NCI-H187 (cell line): ENCODE data around the gene INAVA.

Experiments used
- DNase-seq, 2 experiments: peaks; one replicate each; lab custom pipeline; 2025; lab: John Stamatoyannopoulos, UW

Gene INAVA, protein sequence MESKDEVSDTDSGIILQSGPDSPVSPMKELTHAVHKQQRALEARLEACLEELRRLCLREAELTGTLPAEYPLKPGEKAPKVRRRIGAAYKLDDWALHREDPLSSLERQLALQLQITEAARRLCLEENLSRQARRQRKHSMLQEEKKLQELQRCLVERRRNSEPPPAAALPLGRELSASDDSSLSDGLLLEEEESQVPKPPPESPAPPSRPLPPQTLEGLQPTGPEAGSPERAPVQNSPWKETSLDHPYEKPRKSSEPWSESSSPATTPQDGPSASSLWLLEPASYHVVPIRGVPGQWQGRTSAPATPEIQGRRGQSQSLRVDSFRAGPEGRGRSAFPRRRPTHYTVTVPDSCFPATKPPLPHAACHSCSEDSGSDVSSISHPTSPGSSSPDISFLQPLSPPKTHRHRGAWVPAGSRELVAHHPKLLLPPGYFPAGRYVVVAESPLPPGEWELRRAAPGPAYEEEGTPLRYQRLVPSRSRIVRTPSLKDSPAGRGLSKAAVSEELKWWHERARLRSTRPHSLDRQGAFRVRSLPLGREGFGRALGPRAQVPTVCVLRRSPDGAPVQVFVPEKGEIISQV

DNA sequence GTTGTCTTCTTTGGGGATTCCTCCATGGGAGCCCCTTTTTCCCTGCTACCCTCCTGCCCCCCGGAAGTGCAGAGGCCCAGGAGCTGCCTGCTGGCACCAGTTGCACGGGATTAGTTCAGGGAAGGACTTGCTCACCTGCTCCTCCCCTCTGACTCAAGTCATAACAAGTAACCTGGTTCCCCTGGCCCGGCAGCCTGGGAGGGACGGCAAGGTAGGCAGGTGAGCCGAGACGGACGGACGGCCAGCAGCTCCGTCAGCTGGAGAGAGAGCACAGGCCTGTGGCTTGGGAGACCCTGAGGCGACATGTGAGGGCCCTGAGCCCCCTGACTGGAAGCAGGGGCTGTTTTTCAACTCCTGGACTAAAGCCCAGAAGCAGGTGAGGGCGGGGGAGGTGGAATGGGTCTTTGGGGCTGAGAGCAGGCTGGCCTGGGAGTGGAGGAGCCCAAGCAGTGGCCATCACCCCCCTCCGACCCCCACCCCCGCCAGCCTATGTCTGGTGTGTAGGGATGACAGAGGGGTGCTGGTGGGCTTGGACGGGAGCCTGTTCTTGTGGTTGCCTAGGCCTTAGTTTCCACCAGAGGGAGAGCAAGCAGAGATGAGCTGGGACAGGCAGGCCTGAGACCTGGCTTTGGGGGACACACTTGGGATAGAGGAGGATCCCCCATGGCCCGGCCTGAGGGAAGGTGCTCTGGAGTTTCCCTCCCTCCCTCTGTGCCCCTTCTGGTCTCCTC lies at the start of gene INAVA:
Gene INAVA (plus strand): TSS at position 189 of the 731 bp plus-strand sequence. CDS start 3,501 bp downstream, outside the sequence.
- DNase-seq, result no peak

DNA sequence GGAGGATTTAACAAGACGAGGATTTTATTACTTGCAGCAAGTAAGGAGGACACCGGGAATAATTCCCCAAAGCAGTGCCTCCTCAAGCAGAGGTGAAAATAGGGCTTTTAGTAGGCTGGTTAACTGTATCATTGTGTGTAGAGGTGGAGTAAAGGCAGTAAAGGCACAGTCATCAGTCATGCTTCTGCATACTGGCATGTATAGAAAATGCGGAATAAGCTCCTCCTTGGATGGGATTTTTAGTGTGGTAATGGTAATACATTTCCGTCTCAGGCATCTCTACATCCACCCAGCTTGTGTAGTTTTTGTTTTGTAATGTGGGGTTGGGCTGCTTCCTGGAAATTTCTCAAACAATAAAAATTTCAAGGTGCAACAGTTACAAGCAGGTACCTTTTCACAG lies 49.3 kb upstream of the INAVA start:
- no peak for DNase-seq

DNA sequence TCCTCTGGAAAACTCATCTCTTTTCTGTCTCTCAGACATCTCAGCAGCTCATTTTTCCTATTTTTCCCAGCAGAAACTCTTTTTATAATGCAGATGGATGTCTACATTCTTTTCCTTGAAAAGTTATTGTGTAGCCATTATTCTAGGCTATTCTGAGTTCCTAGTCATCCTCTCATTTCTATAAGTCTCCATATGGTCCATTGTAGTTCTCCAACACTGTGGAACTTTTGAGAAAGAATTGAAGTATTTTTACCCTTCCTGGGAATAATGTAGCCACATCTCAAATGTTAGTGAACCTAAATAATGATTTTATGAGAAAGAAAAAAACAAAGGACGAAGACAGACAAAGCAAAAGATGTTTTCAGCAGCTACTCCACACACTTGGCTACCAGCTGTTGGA lies 48.3 kb upstream of the INAVA start:
- DNase-seq, result no peak

DNA sequence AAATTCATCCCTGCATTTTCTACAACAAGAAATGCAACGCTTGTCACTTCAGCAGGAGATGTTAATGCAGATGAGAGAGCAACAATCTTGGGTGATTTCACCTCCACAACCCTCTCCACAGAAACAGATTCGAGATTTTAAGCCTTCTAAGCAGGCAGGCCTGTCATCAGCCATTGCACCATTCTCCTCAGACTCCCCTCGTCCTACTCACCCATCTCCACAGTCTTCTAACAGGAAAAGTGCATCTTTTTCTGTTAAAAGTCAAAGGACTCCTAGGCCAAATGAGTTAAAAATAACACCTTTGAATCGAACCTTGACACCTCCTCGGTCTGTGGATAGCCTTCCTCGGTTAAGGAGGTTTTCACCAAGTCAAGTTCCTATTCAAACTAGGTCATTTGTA lies 45.3 kb upstream of the INAVA start:
- no peak for DNase-seq

DNA sequence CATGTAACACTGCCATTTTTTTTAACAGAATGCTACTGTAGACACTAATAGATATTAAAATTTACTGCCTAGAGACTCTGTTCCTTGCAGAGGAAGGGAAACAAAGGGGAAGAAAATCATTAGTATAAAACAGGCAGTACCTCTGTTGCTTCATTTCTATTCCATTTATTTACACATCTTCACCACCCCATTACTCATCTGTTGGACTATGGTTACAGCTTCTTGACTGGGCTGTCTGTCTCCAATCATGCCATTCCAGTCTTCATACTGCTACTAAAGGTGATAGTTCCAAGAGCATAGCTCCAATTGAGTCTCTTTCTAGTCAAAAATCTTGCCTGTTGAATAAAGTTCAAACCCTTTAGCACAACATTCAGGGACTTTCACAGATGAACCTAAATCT lies 44.1 kb upstream of the INAVA start:
- no peak for DNase-seq

DNA sequence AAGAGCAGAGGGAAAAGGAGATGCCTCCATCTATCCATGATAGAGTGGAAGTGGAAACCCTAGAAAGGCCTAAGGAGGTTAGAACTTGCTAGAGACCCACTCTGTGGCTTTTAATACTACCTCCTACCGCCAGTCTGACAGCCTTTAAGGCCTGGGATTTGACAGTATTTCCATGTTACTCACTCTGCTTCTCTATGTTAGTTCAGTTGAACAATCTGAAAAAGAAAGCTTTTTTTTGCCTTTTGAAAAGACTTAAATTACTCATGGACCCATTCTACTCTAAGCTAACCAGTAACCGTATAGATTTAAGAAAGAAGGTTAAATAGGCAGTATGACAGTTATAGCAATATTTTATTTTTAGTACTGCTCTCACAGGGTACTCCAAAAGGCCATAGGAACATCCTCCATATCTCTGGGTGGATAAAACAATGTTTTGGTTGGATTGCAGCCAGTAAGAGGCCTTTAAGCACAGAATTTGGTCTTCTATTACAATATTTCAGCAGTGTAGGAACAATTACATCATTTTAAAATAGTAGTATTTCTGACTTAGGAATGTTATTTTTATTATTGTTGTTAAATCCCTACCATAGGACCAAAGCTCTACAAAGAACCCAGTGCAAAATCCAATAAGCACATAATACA lies 37.9 kb upstream of the INAVA start:
- no peak for DNase-seq

DNA sequence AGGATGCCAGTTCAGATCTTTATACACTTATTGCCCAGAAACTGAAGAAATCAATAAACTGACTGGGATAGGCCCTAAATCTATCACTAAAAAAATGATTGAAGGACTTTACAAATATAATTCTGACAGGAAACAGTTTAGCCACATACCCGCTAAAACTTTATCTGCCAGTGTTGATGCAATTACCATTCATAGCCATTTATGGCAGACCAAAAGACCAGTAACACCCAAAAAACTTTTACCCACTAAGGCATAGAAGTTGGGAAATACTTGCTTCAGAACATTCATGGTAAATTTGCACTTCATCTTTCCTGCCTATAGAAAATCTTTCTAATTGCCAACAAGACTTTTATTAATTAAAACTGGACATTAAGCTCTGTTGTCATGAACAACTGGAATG lies 36.9 kb upstream of the INAVA start:
- no peak for DNase-seq

DNA sequence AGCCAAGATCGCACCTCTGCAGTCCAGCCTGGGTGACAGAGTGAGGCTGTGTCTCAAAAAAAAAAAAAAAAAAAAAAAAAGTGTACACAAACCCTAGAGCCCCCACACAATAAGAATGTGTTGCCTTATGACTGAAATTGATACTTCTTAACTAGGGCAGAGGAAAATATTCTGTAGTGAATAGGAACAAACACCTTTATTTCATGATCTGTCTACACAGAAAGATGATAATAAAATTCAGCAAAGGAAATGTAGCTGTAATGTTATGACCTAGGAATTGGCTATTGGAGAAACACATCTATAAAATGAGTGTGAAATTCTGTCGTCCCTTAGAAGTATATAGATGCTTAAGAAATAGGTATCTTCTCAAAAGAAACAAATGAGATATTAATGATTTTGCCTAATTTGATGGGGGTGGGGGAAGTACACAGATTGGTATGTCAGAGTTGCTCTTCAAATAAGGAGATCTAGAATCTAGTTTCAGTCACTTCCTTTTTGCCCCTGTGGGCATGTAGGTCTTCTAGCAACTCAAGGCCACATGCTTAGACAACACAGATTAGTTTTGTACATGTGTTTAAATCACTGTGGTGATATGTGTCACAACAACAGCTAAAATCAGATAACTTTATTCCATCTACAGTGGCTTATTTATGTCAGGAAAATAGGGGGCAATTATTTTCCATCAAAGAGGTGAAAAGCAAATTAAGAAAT lies 32.6 kb upstream of the INAVA start:
- no peak for DNase-seq

DNA sequence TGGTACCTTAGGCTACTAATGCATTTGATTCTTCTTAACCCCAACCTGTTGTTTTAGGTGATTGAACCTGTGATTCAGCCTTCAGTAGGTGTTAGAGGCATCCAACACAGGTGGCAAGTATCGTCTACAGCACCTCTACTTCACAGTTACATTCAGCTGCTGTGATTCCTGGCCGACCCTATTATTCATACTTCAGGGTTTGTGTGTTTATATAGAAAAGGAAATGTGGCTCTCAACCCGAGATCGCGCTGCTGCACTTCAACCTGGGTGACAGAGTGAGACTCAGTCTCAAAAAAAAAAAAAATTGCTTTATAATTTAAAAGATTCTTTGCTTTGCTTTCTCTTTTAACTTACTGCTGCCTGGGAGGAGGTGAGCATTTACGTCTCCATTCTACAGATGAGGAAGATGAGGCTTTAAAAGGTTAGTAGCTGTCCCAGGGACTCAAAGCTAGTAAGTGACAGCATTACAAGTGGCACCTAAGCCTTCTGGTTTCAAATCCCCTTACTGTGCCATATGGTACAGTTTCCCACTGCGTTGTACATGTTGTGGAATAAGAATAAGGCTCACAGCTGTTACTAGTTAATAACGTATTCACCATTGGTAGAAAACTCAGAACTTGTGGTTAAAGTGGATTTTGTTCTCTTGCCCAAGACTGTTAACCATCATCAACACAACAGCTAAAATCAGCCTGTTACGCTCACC lies 31.8 kb upstream of the INAVA start:
- no peak for DNase-seq

DNA sequence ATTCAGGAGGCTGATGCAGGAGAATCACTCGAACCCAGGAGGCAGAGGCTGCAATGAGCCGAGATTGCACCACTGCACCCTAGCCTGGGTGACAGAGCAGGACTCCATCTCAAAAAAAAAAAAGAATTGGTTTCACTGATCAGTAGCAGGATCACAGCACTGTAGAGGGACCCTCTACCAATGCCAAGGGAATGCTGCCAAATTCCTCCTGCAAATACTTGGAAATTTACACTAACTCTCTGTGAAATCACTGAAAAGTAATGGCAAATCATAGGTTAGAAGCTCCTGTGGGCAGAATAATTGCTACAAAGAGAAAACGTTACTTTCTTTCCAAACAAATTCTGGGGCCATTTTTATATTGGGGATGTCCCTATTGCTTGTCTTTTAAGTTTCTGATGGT lies 28.6 kb upstream of the INAVA start:
- DNase-seq, result no peak

DNA sequence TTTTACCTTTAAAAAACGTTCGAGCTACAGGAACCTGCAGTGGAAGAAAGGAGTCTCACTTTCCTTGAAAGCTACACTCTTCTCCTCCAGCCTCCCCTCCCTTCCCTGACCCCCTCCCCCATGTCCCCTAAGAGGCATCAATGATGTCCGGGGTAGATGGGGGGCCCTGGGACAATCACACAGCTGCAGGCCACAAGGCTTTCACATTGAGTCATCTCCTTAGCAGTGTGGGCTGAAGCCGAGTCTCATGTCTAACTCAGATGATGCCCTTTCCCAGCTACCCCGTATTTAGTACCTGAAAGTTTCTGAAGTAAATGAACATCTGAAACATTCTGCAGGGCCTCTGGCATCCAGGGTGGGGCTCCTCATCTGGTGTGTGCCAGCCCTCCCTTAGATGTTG lies 28.2 kb upstream of the INAVA start:
- DNase-seq, result no peak

DNA sequence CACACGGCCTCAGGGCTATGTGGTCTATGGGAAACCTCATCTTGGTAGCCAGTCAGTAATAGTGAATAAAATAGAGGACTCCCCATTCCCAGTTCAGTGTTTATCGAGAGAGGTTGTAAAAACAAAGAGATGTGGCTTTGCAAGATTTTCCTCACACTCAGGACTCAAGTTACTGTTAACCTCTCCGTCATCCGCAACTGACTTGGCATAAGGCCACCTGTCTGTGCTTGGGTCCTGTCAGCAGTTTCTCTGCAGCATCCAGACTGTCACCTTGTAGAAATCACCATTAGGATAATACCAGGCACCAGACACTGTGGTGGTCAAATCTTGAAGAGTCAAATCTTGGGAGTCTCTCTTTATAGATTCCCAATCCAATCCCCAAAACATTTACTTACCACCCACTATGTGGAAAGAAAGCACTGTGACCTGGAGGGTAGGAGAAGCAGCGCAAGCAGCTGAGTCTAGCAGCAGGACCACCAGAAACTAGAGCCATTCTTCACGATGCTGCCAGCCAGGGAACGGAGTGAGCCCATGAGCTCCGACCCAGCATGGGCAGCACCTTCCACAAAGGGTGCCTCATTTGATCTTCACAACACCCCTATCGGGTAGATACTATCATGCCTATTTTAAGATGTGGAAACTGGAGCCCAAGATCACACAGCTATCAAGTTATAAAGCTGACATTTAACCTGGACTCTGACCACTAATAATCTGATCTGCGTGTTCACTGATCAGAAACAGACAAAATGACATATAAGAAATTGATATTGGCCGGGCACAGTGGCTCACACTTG lies 27.5 kb upstream of the INAVA start:
- DNase-seq, result no peak

DNA sequence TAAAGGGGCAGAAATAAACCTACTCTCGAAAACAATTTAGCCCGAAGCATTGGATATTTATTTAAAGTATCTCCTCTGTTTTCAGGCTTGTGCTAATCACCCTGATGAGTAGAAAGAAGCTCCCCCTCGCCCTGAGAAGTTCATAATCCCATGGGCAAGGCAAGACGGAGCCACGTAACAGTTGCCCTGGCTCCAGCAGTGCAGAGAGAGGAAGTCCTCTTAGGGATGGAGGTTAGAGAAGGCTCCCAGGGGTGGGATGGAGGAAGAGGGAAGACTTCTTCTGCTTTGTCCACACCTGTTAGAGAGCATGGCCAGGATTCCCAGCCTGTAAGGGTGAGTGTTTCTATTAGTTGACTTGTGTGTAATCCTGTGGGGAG lies 25.3 kb upstream of the INAVA start:
- DNase-seq, result no peak

DNA sequence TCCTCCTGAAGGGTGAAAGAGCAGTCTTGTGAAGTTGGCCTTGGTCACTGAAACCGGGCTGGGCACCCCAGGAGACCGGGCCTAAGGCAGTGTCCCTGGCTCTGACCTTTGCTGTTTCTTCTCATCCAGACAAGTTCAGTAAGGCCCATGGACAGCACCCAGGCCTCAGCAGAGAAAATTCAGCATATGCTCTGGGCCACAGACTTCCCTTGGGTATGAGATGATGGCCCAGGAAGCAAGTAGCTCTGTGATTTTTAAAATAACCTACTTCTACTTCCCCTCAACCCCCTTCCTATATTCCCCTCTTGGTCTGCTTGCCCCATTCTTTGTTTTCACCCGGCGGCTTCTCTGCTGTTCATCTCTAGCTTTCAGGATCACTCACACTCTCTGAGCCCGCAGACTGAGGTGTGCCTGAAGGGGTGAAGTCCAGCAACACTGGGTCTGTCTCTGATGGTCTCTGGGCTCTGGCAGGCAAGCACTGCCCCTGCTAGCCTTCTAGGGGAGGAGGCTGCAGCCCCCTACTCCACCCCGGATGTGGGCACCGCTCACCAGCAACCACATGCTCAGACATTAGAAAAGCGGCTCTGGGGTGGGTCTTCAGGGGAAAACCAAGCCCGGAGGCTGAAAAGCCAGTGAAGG lies 24.8 kb upstream of the INAVA start:
- DNase-seq, result no peak

DNA sequence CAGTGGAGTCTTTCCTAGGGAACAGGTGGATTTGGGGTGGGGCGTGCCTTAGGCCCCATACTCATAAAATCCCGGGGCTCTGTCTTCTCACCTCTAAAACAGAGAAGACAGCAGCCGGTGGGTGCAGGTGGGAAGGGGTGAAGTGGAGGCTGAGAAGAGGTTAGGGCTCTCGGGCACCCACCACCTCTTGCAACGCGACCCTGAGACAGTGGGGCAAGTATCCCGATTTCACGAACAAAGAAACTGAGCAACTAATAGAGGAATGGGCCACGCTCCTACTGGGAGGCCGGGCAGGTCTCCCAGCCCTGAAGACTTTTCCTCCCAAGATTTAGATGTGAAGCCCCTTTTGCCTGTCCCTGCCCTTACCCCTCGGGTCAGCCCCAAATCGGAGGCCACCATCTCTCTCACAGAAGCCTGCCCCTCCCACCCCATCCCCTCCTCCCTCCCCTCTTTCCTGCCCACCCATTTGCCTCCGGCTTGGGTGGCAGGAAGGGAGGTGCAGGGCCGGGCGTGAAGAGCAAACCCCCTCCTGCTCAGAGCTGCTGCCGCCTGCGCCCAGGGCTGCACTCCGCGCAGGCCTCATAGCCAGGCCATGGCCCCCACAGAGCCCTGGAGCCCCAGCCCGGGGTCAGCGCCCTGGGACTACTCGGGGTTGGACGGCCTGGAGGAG lies 22.1 kb upstream of the INAVA start, which contains the start of gene GPR25:
Gene GPR25 (plus strand): TSS at position 536 of the 670 bp plus-strand sequence. CDS start 57 bp downstream, at position 593.
- DNase-seq, result no peak

DNA sequence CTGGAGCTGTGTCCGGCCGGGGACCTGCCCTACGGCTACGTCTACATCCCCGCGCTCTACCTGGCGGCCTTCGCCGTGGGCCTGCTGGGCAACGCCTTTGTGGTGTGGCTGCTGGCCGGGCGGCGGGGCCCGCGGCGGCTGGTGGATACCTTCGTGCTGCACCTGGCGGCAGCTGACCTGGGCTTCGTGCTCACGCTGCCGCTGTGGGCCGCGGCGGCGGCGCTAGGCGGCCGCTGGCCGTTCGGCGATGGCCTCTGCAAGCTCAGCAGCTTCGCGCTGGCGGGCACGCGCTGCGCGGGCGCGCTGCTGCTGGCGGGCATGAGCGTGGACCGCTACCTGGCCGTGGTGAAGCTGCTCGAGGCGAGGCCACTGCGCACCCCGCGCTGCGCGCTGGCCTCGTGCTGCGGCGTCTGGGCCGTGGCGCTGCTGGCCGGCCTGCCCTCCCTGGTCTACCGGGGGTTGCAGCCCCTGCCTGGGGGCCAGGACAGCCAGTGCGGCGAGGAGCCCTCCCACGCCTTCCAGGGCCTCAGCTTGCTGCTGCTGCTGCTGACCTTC lies 21.5 kb upstream of the INAVA start:
- DNase-seq, result no peak

DNA sequence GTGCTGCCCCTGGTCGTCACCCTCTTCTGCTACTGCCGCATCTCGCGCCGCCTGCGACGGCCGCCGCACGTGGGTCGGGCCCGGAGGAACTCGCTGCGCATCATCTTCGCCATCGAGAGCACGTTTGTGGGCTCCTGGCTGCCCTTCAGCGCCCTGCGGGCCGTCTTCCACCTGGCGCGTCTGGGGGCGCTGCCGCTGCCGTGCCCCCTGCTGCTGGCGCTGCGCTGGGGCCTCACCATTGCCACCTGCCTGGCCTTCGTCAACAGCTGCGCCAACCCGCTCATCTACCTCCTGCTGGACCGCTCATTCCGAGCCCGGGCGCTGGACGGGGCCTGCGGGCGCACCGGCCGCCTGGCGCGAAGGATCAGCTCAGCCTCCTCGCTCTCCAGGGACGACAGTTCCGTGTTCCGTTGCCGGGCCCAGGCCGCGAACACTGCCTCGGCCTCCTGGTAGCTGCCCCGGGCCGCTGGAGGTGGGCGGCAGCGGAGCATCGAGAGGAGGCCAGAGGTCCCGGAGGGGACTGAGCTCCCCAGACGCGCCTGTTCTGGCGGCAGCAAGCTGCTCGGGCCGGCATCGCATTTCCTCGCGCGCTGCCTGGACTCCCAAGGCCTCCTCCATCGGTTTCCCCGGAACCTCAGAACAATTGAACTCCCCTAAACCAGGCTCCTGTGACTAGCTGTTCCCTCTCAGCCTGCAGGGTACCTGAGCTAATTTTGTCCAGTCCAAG lies 20.9 kb upstream of the INAVA start:
- DNase-seq, result no peak

DNA sequence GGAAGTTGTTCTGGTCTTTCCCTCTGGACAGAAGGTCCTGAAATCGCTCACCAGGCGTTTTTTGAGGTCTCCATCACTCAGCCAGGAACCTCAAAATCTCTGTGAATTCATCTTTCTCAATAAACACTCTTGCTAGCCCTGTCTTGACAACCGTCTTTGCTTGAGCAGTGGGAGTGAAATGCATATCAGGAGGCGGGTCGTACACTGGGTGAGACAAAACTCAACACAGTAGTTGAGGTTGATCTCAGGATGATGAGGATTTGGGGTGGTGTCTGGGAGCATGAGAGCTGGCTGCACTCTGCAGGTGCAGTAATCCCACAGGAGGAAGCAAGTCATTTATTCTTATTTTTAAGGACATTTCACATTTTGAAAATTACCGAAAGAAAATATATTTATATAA lies 20.0 kb upstream of the INAVA start:
- DNase-seq, result no peak
